Fibroblast of mammary gland (primary cell): ENCODE measurements around the gene CADPS.

Source experiments
- DNase-seq: peaks from one replicate; pipeline ENCODE4 v3.0.0-alpha.2; 2010; ENCODE audit warnings: low read depth
- H3K4me3 ChIP-seq: 2 replicates; pipeline ENCODE4 v1.5.1; 2011; ENCODE audit warnings: low read depth, mild to moderate bottlenecking, low read length, moderate library complexity; ENCODE audit not compliant: control insufficient read depth
- CTCF ChIP-seq: conservative IDR thresholded peaks from 2 replicates; pipeline ENCODE4 v1.5.1; 2011; ENCODE audit warnings: low read depth, low read length, inconsistent platforms; ENCODE audit not compliant: control insufficient read depth, insufficient read depth

The CADPS gene

GRCh38 chr3:62723166-62723913, 151.9 kb downstream of the CADPS start:
- no peak overlapping the region for H3K4me3 ChIP-seq
- no peak for DNase-seq
- no peak for TF ChIP-seq CTCF

GRCh38 chr3:62722344-62722743, 152.9 kb downstream of the CADPS start:
- no peak for DNase-seq
- H3K4me3 ChIP-seq, result no peak overlapping the region
- TF ChIP-seq CTCF, result no peak

- peak; percentile 65 for DNase-seq
- no peak overlapping the region for H3K4me3 ChIP-seq
- no peak for TF ChIP-seq CTCF
Measured at GRCh38 chr3:62718515-62719320, 156.5 kb downstream of the CADPS start.

- DNase-seq, result peak; percentile 21
- no peak for TF ChIP-seq CTCF
- H3K4me3 ChIP-seq, result no peak overlapping the region
Measured at GRCh38 chr3:62718011-62718410, 157.2 kb downstream of the CADPS start.

GRCh38 chr3:62712746-62713145, 162.5 kb downstream of the CADPS start:
- no peak for DNase-seq
- no peak for TF ChIP-seq CTCF
- H3K4me3 ChIP-seq, result no peak overlapping the region

- no peak for DNase-seq
- TF ChIP-seq CTCF, result no peak
- no peak overlapping the region for H3K4me3 ChIP-seq
Measured at GRCh38 chr3:62710751-62711150, 164.5 kb downstream of the CADPS start.
